ENCODE data around the gene ACBD3. TPM values are rescaled to one million over a fixed set of nuclear protein-coding genes. Genes with fewer than 3 reads are reported as not detected.

ACBD3 gene
- total and polyA plus RNA-seq, 4 experiments from 2014 or later = 10.1 to 29.7 (median 25.7) TPM

- DNase-seq = no peak
- Mint-ChIP-seq H3K27me3 (no peaks in the 10 kb centered on the region), H3K4me1 (peaks cover 0 to 2% (median 0%) of the 10 kb centered on the region in 4 donors), H3K36me3 (peaks cover 27 to 41% of the 10 kb centered on the region in 2 donors), H3K27ac (peak overlapping the region in 1 of 7 donors; percentile 28), H3K9me3 (no peaks in the 10 kb centered on the region), H3K4me3 (no peak overlapping the region)
- no peak overlapping the region for H3K4me3 ChIP-seq (ENCODE audit: low read length in 2 of 2)
- ChIA-PET POLR2A (ENCODE audit: partially characterized antibody) (no interaction called here), CTCF (ENCODE audit: partially characterized antibody) (no interaction called here)
- no peaks in the 10 kb centered on the region for H3K27me3 ChIP-seq (ENCODE audit: insufficient read depth, low read length)
- H3K9me3 ChIP-seq (ENCODE audit: control insufficient read depth in 1 of 2, low read length in 2 of 2) = no peaks in the 10 kb centered on the region
- peaks cover 16% of the 10 kb centered on the region for H3K36me3 ChIP-seq (ENCODE audit: insufficient read depth, low read length)
- H3K27ac ChIP-seq (ENCODE audit: low read depth, low read length) = no peak overlapping the region
- no peaks in the 10 kb centered on the region for H3K4me1 ChIP-seq (ENCODE audit: insufficient read depth, low read length)
- intact Hi-C loops (cut with micrococcal nuclease) = no loop called here
Measured at GRCh38 chr1:226144045-226144444, 42.5 kb downstream of the ACBD3 start.

GRCh38 chr1:226135709-226136108 is 50.8 kb downstream of the ACBD3 start:
- H3K4me1 ChIP-seq (ENCODE audit: insufficient read depth, low read length) = no peaks in the 10 kb centered on the region

GRCh38 chr1:226135059-226135651 is 51.4 kb downstream of the ACBD3 start:
- Mint-ChIP-seq H3K27ac (peak overlapping the region in 1 of 7 donors; percentile 15), H3K4me3 (no peak overlapping the region), H3K36me3 (no peaks in the 10 kb centered on the region), H3K9me3 (peaks cover 0 to 3% (median 0%) of the 10 kb centered on the region in 8 donors), H3K4me1 (no peaks in the 10 kb centered on the region), H3K27me3 (no peaks in the 10 kb centered on the region)
- intact Hi-C loops (cut with micrococcal nuclease) = no loop called here
- ChIA-PET POLR2A (ENCODE audit: partially characterized antibody) (no interaction called here), CTCF (ENCODE audit: partially characterized antibody) (no interaction called here)
- Histone ChIP-seq H3K4me1 (ENCODE audit: insufficient read depth, low read length) (no peaks in the 10 kb centered on the region), H3K27ac (ENCODE audit: low read depth, low read length) (no peak overlapping the region), H3K36me3 (ENCODE audit: insufficient read depth, low read length) (no peaks in the 10 kb centered on the region), H3K4me3 (ENCODE audit: low read length in 2 of 2) (no peak overlapping the region), H3K27me3 (ENCODE audit: insufficient read depth, low read length) (no peaks in the 10 kb centered on the region), H3K9me3 (ENCODE audit: control insufficient read depth in 1 of 2, low read length in 2 of 2) (no peaks in the 10 kb centered on the region)
- DNase-seq = no peak

More at GRCh38 chr1:226135709-226136108, 50.8 kb downstream of the ACBD3 start:
- H3K27ac ChIP-seq (ENCODE audit: low read depth, low read length) = no peak overlapping the region
- H3K36me3 Mint-ChIP-seq = no peaks in the 10 kb centered on the region
- ChIA-PET POLR2A (ENCODE audit: partially characterized antibody) (no interaction called here), CTCF (ENCODE audit: partially characterized antibody) (interaction anchor here (1.7 kb wide), 1 partner anchor 10 kb away, joined by 4 read pairs; no protein-coding TSS in a partner anchor)
- no peak overlapping the region for H3K4me3 ChIP-seq (ENCODE audit: low read length in 2 of 2)
- no peaks in the 10 kb centered on the region for H3K27me3 Mint-ChIP-seq
- H3K27ac Mint-ChIP-seq = no peak overlapping the region
- peaks cover 0 to 1% (median 0%) of the 10 kb centered on the region in 8 donors for H3K9me3 Mint-ChIP-seq
- intact Hi-C loops (cut with micrococcal nuclease) = no loop called here
- no peaks in the 10 kb centered on the region for H3K36me3 ChIP-seq (ENCODE audit: insufficient read depth, low read length)
- no peaks in the 10 kb centered on the region for H3K4me1 Mint-ChIP-seq
- no peaks in the 10 kb centered on the region for H3K27me3 ChIP-seq (ENCODE audit: insufficient read depth, low read length)
- H3K4me3 Mint-ChIP-seq = no peak overlapping the region
- no peak for DNase-seq
- H3K9me3 ChIP-seq (ENCODE audit: control insufficient read depth in 1 of 2, low read length in 2 of 2) = no peaks in the 10 kb centered on the region

- Histone ChIP-seq H3K27ac (ENCODE audit: low read depth, low read length) (no peak overlapping the region), H3K4me1 (ENCODE audit: insufficient read depth, low read length) (no peaks in the 10 kb centered on the region), H3K27me3 (ENCODE audit: insufficient read depth, low read length) (no peaks in the 10 kb centered on the region), H3K36me3 (ENCODE audit: insufficient read depth, low read length) (no peaks in the 10 kb centered on the region), H3K4me3 (ENCODE audit: low read length in 2 of 2) (no peak overlapping the region), H3K9me3 (ENCODE audit: control insufficient read depth in 1 of 2, low read length in 2 of 2) (no peaks in the 10 kb centered on the region)
- Mint-ChIP-seq H3K4me3 (no peak overlapping the region), H3K4me1 (no peaks in the 10 kb centered on the region), H3K9me3 (peaks cover 0 to 3% (median 0%) of the 10 kb centered on the region in 8 donors), H3K27me3 (no peaks in the 10 kb centered on the region), H3K36me3 (no peaks in the 10 kb centered on the region), H3K27ac (peak overlapping the region in 2 of 7 donors; percentile 15 to 66)
- ChIA-PET CTCF (ENCODE audit: partially characterized antibody) (interaction anchor here (0.9 to 1.0 kb wide), 2 partner anchors 9 to 70 kb away, joined by 4 to 6 read pairs; no protein-coding TSS in a partner anchor), POLR2A (ENCODE audit: partially characterized antibody) (no interaction called here)
- intact Hi-C loops (cut with micrococcal nuclease) = no loop called here
- DNase-seq = no peak
Measured at GRCh38 chr1:226134170-226135058, 52.1 kb downstream of the ACBD3 start.

GRCh38 chr1:226133504-226134123 is 52.9 kb downstream of the ACBD3 start:
- Histone ChIP-seq H3K9me3 (ENCODE audit: control insufficient read depth in 1 of 2, low read length in 2 of 2) (no peaks in the 10 kb centered on the region), H3K27me3 (ENCODE audit: insufficient read depth, low read length) (no peaks in the 10 kb centered on the region), H3K36me3 (ENCODE audit: insufficient read depth, low read length) (no peaks in the 10 kb centered on the region), H3K27ac (ENCODE audit: low read depth, low read length) (no peak overlapping the region), H3K4me3 (ENCODE audit: low read length in 2 of 2) (no peak overlapping the region), H3K4me1 (ENCODE audit: insufficient read depth, low read length) (no peaks in the 10 kb centered on the region)
- DNase-seq = no peak
- peak overlapping the region in 3 of 7 donors; percentile 22 to 87 (median 55) for H3K27ac Mint-ChIP-seq
- intact Hi-C loops (cut with micrococcal nuclease) = no loop called here
- peaks cover 0 to 3% (median 0%) of the 10 kb centered on the region in 8 donors for H3K9me3 Mint-ChIP-seq
- H3K4me1 Mint-ChIP-seq = peaks cover 0 to 1% (median 0%) of the 10 kb centered on the region in 4 donors
- H3K4me3 Mint-ChIP-seq = no peak overlapping the region
- ChIA-PET CTCF (ENCODE audit: partially characterized antibody) (interaction anchor here (0.9 to 1.0 kb wide), 2 partner anchors 8 to 69 kb away, joined by 4 to 6 read pairs; no protein-coding TSS in a partner anchor), POLR2A (ENCODE audit: partially characterized antibody) (interaction anchor here (0.6 kb wide), 1 partner anchor 214 kb away, joined by 4 read pairs; no protein-coding TSS in a partner anchor)
- no peaks in the 10 kb centered on the region for H3K36me3 Mint-ChIP-seq
- H3K27me3 Mint-ChIP-seq = no peaks in the 10 kb centered on the region

GRCh38 chr1:226132728-226133503 is 53.6 kb downstream of the ACBD3 start:
- Histone ChIP-seq H3K4me3 (ENCODE audit: low read length in 2 of 2) (no peak overlapping the region), H3K9me3 (ENCODE audit: control insufficient read depth in 1 of 2, low read length in 2 of 2) (no peaks in the 10 kb centered on the region), H3K27ac (ENCODE audit: low read depth, low read length) (no peak overlapping the region), H3K36me3 (ENCODE audit: insufficient read depth, low read length) (no peaks in the 10 kb centered on the region), H3K4me1 (ENCODE audit: insufficient read depth, low read length) (peaks cover 4% of the 10 kb centered on the region), H3K27me3 (ENCODE audit: insufficient read depth, low read length) (no peaks in the 10 kb centered on the region)
- intact Hi-C loops (cut with micrococcal nuclease) = no loop called here
- DNase-seq = no peak
- Mint-ChIP-seq H3K27me3 (no peaks in the 10 kb centered on the region), H3K4me1 (peaks cover 0 to 5% (median 1%) of the 10 kb centered on the region in 4 donors), H3K36me3 (no peaks in the 10 kb centered on the region), H3K9me3 (peaks cover 0 to 3% (median 0%) of the 10 kb centered on the region in 8 donors), H3K27ac (peak overlapping the region in 1 of 7 donors; percentile 55), H3K4me3 (no peak overlapping the region)
- CTCF ChIA-PET (ENCODE audit: partially characterized antibody) = interaction anchor here (0.9 to 1.0 kb wide), 2 partner anchors 7 to 68 kb away, joined by 4 to 6 read pairs; no protein-coding TSS in a partner anchor
- POLR2A ChIA-PET (ENCODE audit: partially characterized antibody) = interaction anchor here (0.6 kb wide), 1 partner anchor 214 kb away, joined by 4 read pairs; no protein-coding TSS in a partner anchor
